Body of pancreas (tissue), 4 donors: ENCODE measurements around the gene CDK14. TPM values are rescaled to one million over a fixed set of nuclear protein-coding genes. Genes with fewer than 3 reads are reported as not detected.

Experiments
- ATAC-seq: fragments of 150-250 bp; one replicate; pipeline ENCODE4 v1.9.1; 2016
- DNase-seq, 4 donors: peaks; one replicate each; pipeline ENCODE4 v3.0.0-alpha.2; 2019
- H3K27ac ChIP-seq, 4 donors: fragments of 200-600 bp; sonication (generic); 1 replicate in 3 of 4; 2 replicates in 1 of 4; pipeline versions ENCODE4 v1.5.1 to v1.6.1; 2016 to 2019; ENCODE audit warnings: mild to moderate bottlenecking in 1 of 4, mixed read lengths in 1 of 4, moderate library complexity in 1 of 4
- H3K27me3 ChIP-seq, 2 donors: fragments of 200-600 bp; sonication (generic); one replicate each; pipeline ENCODE4 v1.6.0; 2016; ENCODE audit warnings: mild to moderate bottlenecking in 1 of 2
- H3K36me3 ChIP-seq, 2 donors: fragments of 200-600 bp; sonication (generic); replicated peaks in 1 of 2; 2 replicates each; pipeline ENCODE4 v1.5.1; 2016; ENCODE audit warnings: low read depth in 2 of 2; ENCODE audit not compliant: insufficient read depth in 1 of 2
- H3K4me1 ChIP-seq: fragments of 200-600 bp; sonication (generic); one replicate; pipeline ENCODE4 v1.6.0; 2016
- H3K4me3 ChIP-seq, 2 donors: fragments of 200-600 bp; sonication (generic); 1 replicate in 1 of 2; 2 replicates in 1 of 2; pipeline ENCODE4 v1.5.1; 2016 to 2019
- H3K9me3 ChIP-seq, 3 donors: fragments of 200-600 bp; sonication (generic); 1 replicate in 2 of 3; 2 replicates in 1 of 3; pipeline ENCODE4 v1.5.1; 2016
- CTCF ChIP-seq, 7 experiments: fragments of 450-650 bp in 4 of 7; fragments of 200-600 bp in 3 of 7; sonication (generic) in 3 of 7; IDR thresholded peaks; one replicate each; pipeline ENCODE4 v1.5.1; 2016 to 2019; ENCODE audit warnings: antibody characterized with exemption in 7 of 7
- POLR2A ChIP-seq, 3 donors: fragments of 450-650 bp; IDR thresholded peaks; one replicate each; pipeline ENCODE4 v1.6.1; 2016; ENCODE audit warnings: antibody characterized with exemption in 3 of 3, mild to moderate bottlenecking in 2 of 3
- WGBS, 2 donors: methylation state at CpG; one replicate each; pipeline ENCODE4 v1.1.5; 2017; 5-methylcytosine and 5-hydroxymethylcytosine counted together
- intact Hi-C: fragments of 100-400 bp; cut with DNase I; formaldehyde crosslinking; loops from one replicate; pipeline ENCODE4 v1.15.1; 2023
- total RNA-seq, 2 donors: library from RNA; depleted of rRNA; stranded (reverse); fragments of >200 nt; gene quantifications; one replicate each; pipeline ENCODE4 v1.1.0, GENCODE V29; 2016

Gene CDK14
- total RNA-seq, 2 donors from 2014 or later, result 21.8 to 35.6 TPM

- Histone ChIP-seq H3K4me1 (peaks cover 14% of the 10 kb centered on the region), H3K36me3 (no peaks in the 10 kb centered on the region), H3K27ac (no peak overlapping the region), H3K4me3 (no peak overlapping the region), H3K27me3 (no peaks in the 10 kb centered on the region), H3K9me3 (no peaks in the 10 kb centered on the region)
- no peak for ATAC-seq
- TF ChIP-seq CTCF (IDR thresholded peaks at IDR 0.05) (no peak), POLR2A (IDR thresholded peaks at IDR 0.05) (no peak)
- no peak for DNase-seq
- intact Hi-C loops, result no loop called here
- WGBS, 2 donors, result 90 to 91% methylated on average over 3 of the region's 3 CpGs
Observed at GRCh38 chr7:90690159-90690858, 94.2 kb downstream of the CDK14 start.

- Histone ChIP-seq H3K27ac (no peak overlapping the region), H3K9me3 (no peaks in the 10 kb centered on the region), H3K27me3 (no peaks in the 10 kb centered on the region), H3K4me3 (no peak overlapping the region), H3K36me3 (no peaks in the 10 kb centered on the region), H3K4me1 (peaks cover 14% of the 10 kb centered on the region)
- 45 to 75% methylated on average over 3 of the region's 3 CpGs for WGBS, 2 donors
- intact Hi-C loops, result no loop called here
- ATAC-seq (no peak), DNase-seq (no peak)
- TF ChIP-seq POLR2A (IDR thresholded peaks at IDR 0.05), result no peak
- TF ChIP-seq CTCF (IDR thresholded peaks at IDR 0.05), result no peak
Observed at GRCh38 chr7:90692396-90692795, 96.3 kb downstream of the CDK14 start.

GRCh38 chr7:90692947-90693346, 96.8 kb downstream of the CDK14 start:
- no peak overlapping the region for H3K4me3 ChIP-seq
- WGBS, 2 donors, result 87 to 97% methylated on average over 1 of the region's 1 CpG
- ATAC-seq (no peak), DNase-seq (no peak)
- no peak overlapping the region for H3K27ac ChIP-seq
- intact Hi-C loops, result no loop called here
- no peaks in the 10 kb centered on the region for H3K27me3 ChIP-seq
- H3K36me3 ChIP-seq, result no peaks in the 10 kb centered on the region
- H3K9me3 ChIP-seq, result no peaks in the 10 kb centered on the region
- H3K4me1 ChIP-seq, result peaks cover 10% of the 10 kb centered on the region
- no peak for TF ChIP-seq POLR2A (IDR thresholded peaks at IDR 0.05)
- no peak for TF ChIP-seq CTCF (IDR thresholded peaks at IDR 0.05)

- Histone ChIP-seq H3K27me3 (no peaks in the 10 kb centered on the region), H3K9me3 (no peaks in the 10 kb centered on the region), H3K27ac (no peak overlapping the region), H3K36me3 (no peaks in the 10 kb centered on the region), H3K4me1 (peaks cover 10% of the 10 kb centered on the region), H3K4me3 (no peak overlapping the region)
- intact Hi-C loops, result no loop called here
- TF ChIP-seq POLR2A (IDR thresholded peaks at IDR 0.05), result no peak
- TF ChIP-seq CTCF (IDR thresholded peaks at IDR 0.05), result no peak
- DNase-seq (no peak), ATAC-seq (no peak)
Observed at GRCh38 chr7:90693939-90694338, 97.8 kb downstream of the CDK14 start.

GRCh38 chr7:90698616-90699015, 102.5 kb downstream of the CDK14 start:
- Histone ChIP-seq H3K27ac (no peak overlapping the region), H3K36me3 (no peaks in the 10 kb centered on the region), H3K4me3 (no peak overlapping the region), H3K4me1 (peaks cover 23% of the 10 kb centered on the region), H3K9me3 (no peaks in the 10 kb centered on the region), H3K27me3 (no peaks in the 10 kb centered on the region)
- intact Hi-C loops, result no loop called here
- no peak for DNase-seq
- ATAC-seq, result no peak
- TF ChIP-seq POLR2A (IDR thresholded peaks at IDR 0.05), result no peak
- TF ChIP-seq CTCF (IDR thresholded peaks at IDR 0.05), result no peak
- 14 to 15% methylated on average over 2 of the region's 2 CpGs for WGBS, 2 donors
